Measurements from ENCODE around the gene ESRRG. TPM values are rescaled to one million over a fixed set of nuclear protein-coding genes. Genes with fewer than 3 reads are reported as not detected.

The ESRRG gene
- total RNA-seq, 6 experiments from 2014 or later: 0.05 TPM; not detected in 5

DNA sequence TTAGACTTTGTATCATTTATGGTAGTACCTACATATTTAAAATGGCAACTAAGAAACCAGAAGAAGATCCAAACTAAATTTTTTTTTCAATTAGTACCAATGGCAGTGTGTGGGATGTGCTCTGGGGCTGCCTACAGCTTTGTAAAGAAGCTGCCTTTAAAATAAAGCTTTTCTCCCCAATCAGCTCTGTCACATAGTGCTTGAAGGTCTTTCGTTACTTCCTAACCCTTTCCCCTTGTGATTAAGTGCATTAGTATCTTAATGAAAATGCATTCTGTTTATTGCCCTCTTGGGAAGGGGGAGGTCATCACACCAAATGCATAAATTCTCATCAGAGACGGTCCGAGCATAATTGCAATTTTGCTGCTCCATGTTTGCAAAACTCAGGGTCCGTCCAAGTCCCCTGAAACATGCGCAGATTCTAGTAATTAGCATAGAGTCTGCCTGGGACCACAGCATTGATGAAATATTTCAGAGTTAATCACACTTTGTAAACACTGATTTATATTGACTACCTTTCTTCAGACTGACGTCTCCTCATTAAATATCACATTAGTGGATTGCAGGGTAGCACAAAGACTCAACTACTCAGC lies 71.3 kb downstream of the ESRRG start:
- Mint-ChIP-seq H3K9me3 (no peaks in the 10 kb centered on the region), H3K4me1 (ENCODE audit: low read depth) (no peaks in the 10 kb centered on the region), H3K27me3 (ENCODE audit: insufficient read depth) (no peaks in the 10 kb centered on the region), H3K36me3 (ENCODE audit: low read depth) (no peaks in the 10 kb centered on the region), H3K4me3 (no peak overlapping the region), H3K27ac (no peak overlapping the region)
- TF ChIP-seq, protein P1, sequence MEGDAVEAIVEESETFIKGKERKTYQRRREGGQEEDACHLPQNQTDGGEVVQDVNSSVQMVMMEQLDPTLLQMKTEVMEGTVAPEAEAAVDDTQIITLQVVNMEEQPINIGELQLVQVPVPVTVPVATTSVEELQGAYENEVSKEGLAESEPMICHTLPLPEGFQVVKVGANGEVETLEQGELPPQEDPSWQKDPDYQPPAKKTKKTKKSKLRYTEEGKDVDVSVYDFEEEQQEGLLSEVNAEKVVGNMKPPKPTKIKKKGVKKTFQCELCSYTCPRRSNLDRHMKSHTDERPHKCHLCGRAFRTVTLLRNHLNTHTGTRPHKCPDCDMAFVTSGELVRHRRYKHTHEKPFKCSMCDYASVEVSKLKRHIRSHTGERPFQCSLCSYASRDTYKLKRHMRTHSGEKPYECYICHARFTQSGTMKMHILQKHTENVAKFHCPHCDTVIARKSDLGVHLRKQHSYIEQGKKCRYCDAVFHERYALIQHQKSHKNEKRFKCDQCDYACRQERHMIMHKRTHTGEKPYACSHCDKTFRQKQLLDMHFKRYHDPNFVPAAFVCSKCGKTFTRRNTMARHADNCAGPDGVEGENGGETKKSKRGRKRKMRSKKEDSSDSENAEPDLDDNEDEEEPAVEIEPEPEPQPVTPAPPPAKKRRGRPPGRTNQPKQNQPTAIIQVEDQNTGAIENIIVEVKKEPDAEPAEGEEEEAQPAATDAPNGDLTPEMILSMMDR (IDR thresholded peaks at IDR 0.05): no peak
- DNase-seq: no peak

DNA sequence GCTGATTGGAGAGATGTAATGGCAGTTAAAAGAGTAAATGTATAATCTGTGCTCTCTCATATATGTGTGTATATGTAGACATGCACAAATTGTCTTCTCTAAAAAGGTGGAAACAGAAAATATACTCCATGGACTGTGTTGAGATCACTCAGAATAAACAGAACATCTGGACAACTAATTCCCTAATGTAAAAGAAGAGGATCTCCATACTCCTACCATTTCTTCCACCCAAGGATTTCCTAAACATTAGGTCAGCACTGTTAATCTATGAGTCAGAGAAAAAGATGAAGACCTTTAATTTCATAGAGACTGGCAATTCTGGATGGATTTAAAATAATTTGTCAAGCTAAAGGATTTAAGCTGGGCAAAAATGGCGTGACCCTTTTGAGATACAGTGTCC lies 80.1 kb downstream of the ESRRG start:
- Mint-ChIP-seq H3K4me3 (no peak overlapping the region), H3K36me3 (ENCODE audit: low read depth) (no peaks in the 10 kb centered on the region), H3K4me1 (ENCODE audit: low read depth) (no peaks in the 10 kb centered on the region), H3K9me3 (no peaks in the 10 kb centered on the region), H3K27ac (no peak overlapping the region), H3K27me3 (ENCODE audit: insufficient read depth) (no peaks in the 10 kb centered on the region; the same call in 1 of the 2 replicates)
- TF ChIP-seq, protein P1 (IDR thresholded peaks at IDR 0.05): no peak
- no peak for DNase-seq

DNA sequence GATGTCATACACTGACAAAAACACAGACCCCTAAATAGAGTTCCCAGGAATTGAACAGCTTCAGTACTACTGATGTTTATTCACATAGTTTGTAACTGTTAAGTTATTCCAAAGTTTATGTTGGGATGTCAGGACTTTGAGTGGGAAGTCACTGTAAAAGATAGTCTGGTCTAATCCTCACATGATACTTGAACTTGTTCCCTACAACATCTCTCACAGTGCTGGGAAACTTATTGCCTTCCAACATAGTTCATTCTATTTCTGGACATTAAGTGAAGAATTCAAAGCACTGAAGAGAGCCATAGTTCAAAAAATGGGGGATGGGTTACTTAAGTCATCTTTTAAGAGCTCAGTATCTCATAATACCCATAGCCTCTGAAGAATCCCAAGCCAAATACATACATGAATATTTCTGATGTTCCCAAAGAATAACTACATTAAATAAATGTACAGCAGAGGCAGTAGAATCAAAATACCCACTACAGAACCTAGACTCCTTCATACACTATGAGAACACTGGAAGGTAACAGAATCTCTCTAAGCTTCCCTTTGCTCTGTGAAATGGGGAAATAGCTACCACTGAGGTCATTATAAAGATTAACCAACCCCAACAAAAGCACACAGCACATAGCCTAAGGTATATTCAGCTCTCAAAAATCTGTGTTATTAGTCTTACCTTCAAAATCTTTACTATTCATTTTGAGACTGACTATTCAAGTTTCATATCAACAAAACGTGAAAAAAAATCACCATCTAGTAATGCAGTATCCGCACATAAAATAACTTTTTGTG lies 81.4 kb downstream of the ESRRG start:
- no peak for DNase-seq
- Mint-ChIP-seq H3K27me3 (ENCODE audit: insufficient read depth) (no peaks in the 10 kb centered on the region; the same call in 1 of the 2 replicates), H3K4me1 (ENCODE audit: low read depth) (no peaks in the 10 kb centered on the region), H3K36me3 (ENCODE audit: low read depth) (no peaks in the 10 kb centered on the region), H3K9me3 (no peaks in the 10 kb centered on the region), H3K4me3 (no peak overlapping the region), H3K27ac (no peak overlapping the region)
- TF ChIP-seq, protein P1 (IDR thresholded peaks at IDR 0.05): no peak

DNA sequence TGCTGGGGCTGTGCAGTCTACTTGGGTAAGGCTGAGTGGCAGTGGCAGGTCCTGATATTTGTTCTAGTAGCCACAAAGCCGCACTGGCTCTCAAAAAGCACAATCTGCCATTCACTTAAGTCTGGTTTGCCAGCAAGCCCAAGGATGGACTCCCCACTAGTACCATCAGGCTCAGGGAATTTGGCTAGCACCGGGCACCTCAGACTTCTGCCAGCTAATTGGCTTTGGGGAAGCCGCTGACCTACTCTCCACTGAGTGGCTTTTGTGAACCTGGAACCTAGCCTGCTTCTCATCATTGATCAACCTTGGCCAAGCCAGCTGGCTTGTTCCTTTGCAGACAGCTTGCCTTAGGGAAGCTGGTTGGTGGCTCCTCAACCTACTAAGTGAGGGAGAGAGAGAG lies 83.1 kb downstream of the ESRRG start:
- no peaks in the 10 kb centered on the region for H3K9me3 Mint-ChIP-seq
- no peak for DNase-seq
- no peaks in the 10 kb centered on the region for H3K4me1 Mint-ChIP-seq (ENCODE audit: low read depth)
- TF ChIP-seq, protein P1 (IDR thresholded peaks at IDR 0.05): no peak
- no peaks in the 10 kb centered on the region for H3K36me3 Mint-ChIP-seq (ENCODE audit: low read depth)
- H3K4me3 Mint-ChIP-seq: no peak overlapping the region
- H3K27ac Mint-ChIP-seq: no peak overlapping the region
- no peaks in the 10 kb centered on the region; the same call in 1 of the 2 replicates for H3K27me3 Mint-ChIP-seq (ENCODE audit: insufficient read depth)

DNA sequence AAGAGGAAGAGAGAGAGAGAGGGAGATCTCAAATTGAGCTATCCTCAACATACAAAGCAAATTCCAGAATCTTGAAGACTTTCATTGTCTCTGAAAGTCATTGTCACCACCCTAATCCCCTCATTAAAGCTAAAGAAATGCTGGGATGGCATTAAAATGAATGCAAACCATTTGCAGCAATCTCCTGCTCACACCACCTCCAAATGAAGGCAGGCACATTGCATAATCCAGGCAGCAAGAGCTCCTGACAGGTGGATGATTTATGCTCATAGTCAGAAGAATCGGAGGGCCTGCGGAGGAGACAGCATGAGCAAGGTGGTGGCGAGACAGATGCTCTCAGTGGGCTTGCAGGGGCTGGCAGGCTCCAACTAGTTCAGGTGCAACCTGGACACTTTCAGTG lies 90.2 kb downstream of the ESRRG start:
- H3K36me3 Mint-ChIP-seq (ENCODE audit: low read depth): no peaks in the 10 kb centered on the region
- TF ChIP-seq, protein P1 (IDR thresholded peaks at IDR 0.05): no peak
- H3K27ac Mint-ChIP-seq: no peak overlapping the region
- H3K27me3 Mint-ChIP-seq (ENCODE audit: insufficient read depth): no peaks in the 10 kb centered on the region; the same call in 1 of the 2 replicates
- H3K9me3 Mint-ChIP-seq: no peaks in the 10 kb centered on the region
- no peaks in the 10 kb centered on the region for H3K4me1 Mint-ChIP-seq (ENCODE audit: low read depth)
- H3K4me3 Mint-ChIP-seq: no peak overlapping the region
- no peak for DNase-seq
